HEK293T (cell line): ENCODE results near the gene HAP1.

Experiments used
- ELF4 ChIP-seq: fragments of 450-650 bp; IDR thresholded peaks from 2 replicates; pipeline ENCODE4 v1.6.1; 2017; ENCODE audit warnings: antibody characterized with exemption
- FOXA1 ChIP-seq: fragments of 450-650 bp; IDR thresholded peaks from 2 replicates; pipeline ENCODE4 v1.6.1; 2016; ENCODE audit warnings: mild to moderate bottlenecking
- NFRKB ChIP-seq: fragments of 450-650 bp; IDR thresholded peaks from 2 replicates; pipeline ENCODE4 v1.6.1; 2016; ENCODE audit warnings: mild to moderate bottlenecking, moderate library complexity
- TARDBP ChIP-seq: fragments of 450-650 bp; IDR thresholded peaks from 2 replicates; pipeline ENCODE4 v1.6.1; 2016

- TF ChIP-seq FOXA1, result no peak
- no peak; the same call in 1 of the 2 replicates for TF ChIP-seq NFRKB
- peak; percentile 97 for TF ChIP-seq ELF4
- peak; percentile 71 for TF ChIP-seq TARDBP
Measured at GRCh38 chr17:41688641-41689496, 45.6 kb downstream of the HAP1 start, which contains the start of gene EIF1.
